Inferior parietal cortex (tissue), 1 donor: Measurements from ENCODE around the gene PTPRD.

ENCODE experiments used
- DNase-seq: peaks from one replicate; pipeline ENCODE4 v3.0.0-alpha.2; 2016; ENCODE audit errors: extremely low spot score

Gene PTPRD

DNA sequence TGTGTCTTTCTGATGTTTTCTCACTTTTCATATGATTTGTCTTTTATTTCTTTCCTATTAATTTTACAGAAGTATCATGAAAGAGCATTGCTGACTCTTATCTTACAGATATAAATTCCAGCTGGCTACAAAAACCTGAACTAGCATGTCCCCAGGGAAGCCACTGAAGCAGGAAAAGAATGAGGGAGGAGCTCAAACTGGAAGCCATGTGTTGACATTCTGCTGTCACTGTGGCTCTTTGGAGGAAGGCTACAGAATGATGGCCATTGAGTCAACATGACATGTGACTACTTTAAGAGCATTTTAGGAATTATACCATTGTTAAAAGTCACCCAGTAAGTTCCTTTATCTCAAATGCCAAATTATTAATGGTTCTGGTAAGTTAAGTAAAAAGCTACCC lies 2174.9 kb downstream of the PTPRD start:
- no peak for DNase-seq

DNA sequence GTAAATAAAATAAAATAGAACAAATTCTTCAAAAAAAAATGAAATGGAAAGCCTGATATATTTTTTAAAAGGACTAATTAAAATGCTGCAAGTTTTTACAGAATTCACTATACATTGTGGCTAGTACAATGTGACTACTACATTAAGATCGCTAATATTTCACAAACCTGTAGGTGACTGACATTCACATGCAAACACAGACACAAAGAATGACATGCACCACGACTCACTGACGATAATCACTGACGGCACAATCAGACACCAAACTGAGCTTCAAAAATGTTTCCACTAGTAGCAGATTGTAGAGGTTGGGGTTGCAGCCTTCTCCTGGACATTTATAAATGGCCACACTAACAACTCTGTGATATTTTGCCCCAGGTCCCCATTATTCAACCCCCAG lies 2175.5 kb downstream of the PTPRD start:
- no peak for DNase-seq

DNA sequence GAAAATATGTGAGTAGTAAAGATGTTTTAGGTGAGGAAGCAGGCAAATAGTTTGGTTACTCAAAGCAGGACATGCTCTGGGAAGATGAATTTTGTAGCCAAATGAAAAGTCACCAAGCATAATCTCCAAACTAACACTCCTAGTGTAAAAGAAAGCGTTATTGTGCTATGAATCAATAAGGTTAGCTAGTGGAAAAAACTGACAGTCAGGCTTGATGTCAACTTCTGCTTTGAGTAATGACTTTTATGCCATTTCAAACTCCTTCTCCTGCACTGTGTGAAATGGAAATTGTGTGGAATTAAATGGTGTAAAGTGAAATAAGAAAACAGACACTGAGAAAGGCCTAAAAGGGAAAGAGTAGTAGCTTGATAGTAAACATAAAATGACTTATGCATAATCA lies 2176.0 kb downstream of the PTPRD start:
- DNase-seq, result no peak

DNA sequence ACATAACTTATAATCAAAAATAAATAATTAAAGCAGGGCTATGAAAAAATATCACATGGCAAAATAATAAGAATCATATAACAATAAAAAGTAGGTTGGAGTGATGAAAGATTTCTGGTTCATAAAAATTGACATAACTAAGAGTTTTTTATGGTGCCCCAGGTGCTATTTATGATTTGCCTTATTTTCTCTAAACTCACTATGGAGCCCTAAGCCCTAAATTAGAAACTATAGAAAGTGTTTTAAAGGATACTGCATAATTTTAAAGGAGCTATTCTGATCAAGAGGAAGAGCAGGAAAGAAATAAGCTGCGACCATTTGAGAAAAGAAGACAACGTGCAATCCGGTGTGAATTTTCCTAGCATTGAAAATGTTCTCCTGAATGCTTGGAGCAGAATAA lies 2178.2 kb downstream of the PTPRD start:
- no peak for DNase-seq

DNA sequence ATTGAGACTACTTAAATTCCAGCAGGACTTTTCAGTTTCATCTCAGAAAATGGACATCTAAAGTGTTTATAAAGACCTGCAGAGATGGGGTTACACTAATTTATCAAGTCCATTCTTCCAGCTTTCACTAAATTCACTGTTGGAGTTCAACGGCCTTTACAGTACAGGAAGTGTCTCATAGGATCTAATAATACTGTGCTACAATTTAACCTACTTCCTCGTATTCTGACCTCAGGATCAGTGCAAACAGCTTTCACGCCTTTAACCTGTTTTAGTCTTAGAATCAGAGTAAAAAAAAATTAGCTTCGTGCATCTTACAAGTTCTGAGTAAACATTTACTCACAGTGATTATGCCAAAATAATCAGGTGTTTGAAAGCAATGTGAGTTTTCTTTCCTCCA lies 2180.6 kb downstream of the PTPRD start:
- DNase-seq, result no peak

DNA sequence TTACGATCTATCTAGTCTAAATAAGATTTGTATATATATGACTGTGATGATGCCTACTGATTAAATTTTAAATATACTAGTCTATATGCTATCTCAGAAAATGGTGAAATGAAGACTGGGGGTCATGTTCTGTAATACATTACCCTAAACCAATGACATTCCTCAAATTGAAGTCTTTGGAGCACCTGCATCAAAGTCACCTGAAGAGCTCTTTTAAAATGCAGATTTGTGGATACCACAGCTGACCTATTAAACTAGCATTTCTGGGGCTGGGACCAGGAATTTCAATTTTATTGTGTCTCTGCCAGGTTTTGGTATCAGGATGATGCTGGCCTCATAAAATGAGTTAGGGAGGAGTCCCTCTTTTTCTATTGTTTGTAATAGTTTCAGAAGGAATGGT lies 2181.3 kb downstream of the PTPRD start:
- no peak for DNase-seq

DNA sequence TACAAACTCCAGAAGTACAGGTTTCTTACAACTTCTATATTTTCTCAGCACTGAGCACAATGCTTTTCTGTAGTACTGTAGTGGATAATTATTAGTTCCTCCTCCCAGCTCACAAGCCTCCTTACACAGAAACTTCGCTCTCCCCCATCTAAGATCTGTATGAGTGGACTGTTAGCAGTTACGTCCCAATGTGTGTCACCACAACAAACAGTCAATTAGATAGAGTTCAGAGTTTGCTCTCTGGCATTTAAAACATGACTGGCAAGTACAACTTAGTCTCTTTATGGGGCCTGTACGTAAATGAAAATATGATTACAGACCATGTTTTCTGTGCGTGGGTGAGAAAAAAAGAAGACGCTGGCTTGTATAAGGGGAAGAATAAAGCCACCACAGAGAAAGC lies 2181.9 kb downstream of the PTPRD start:
- DNase-seq, result no peak

DNA sequence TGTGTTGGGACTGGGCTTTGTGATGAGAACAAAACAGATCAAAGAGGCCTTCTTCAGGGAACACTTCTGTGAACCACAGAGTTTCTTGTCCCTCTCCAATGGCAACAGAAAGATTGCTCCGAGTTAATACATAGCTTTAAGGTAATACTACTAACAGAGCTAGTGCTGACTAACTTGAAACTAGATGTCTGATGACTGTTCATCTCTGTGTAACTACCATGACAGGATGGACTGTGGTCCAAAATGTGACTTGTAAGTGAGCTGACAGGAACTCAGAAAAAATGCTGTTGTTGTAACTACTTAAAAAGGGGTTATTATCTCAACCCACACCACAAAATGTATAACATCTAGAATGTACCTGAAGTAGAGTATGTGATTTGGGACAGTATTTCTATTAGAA lies 2183.0 kb downstream of the PTPRD start:
- no peak for DNase-seq

DNA sequence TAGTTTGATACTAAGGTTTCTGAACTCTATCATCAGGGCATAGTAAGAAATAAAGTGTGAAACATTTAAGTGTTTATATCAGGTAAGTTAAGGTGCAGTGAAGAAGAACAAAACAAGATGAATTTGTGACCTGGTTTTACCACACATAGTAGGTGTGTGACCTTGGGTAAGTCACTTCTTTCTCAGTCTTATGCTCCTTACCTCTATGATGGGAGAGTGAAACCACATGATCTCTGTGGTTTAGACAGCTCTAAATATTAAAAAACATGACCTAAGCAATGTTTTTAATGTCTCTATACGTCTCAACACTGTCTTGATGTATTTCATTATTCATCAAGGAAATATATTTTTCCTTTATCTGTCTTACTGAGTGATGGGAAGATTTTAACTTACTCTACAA lies 2183.6 kb downstream of the PTPRD start:
- no peak for DNase-seq

DNA sequence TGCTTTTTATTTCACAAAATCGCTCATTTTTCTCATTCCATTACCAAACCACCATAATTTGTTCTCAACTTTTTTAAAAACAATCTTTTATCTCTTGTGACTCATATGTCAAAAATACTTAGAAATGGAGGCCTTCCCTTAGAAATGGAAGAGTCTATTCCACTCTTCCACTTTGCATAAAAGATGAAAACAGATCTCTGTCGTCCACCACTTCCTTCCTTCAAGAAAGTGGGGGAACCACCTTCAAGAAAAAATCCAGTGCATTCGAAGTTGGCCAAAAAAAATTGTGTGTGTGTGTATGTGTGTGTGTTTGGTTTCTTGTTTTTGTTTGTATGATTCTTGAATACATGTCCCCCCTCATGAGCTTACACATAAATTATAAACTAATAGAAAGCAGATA lies 2184.4 kb downstream of the PTPRD start:
- DNase-seq, result no peak

DNA sequence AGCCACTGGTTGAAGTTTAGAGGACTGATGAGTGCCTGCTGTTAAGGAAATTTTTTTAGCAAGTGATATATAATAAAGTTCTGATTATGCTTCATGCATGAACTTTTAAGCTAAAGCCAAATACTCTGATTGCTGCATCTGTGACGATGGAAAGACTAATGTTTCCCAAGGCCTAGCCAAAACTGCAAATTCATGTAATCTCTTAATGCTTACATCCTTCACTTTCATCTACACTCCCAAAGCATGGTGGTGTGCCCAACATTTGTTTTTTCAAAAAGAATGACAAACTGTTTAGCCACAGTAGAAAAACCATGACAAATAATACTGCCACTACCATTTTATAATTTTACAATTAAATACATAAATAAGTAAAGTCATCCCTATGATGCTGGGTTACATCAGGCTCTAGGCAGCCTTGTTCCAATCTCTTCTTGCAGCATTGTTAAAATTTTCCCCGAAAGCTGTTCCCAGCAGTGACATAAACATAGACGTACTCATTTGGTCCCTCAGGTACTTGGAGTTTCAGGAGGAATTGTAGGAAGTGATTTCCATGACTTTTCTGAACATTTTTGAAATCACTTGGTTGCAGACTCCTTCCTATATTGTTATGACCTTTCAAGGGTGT lies 2187.9 kb downstream of the PTPRD start:
- no peak for DNase-seq

DNA sequence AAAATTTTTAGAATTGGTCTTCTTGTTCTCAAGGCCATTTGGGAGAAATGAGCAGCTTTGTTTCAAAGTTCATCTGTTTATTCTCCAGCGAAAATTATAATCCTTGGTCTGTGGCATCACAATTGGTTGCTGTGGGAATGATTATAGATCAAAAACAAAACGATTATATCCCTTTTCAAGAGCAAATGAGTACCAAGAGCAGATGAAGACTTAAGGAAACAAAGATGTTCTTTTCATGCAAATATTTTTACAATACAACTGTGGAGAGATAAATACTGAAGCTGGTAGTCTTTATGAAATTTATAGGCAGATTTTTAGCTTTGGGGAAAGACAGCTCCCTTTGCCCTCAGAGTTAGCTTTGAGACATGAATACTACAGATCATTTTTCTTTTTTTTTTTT lies 2192.4 kb downstream of the PTPRD start:
- no peak for DNase-seq

DNA sequence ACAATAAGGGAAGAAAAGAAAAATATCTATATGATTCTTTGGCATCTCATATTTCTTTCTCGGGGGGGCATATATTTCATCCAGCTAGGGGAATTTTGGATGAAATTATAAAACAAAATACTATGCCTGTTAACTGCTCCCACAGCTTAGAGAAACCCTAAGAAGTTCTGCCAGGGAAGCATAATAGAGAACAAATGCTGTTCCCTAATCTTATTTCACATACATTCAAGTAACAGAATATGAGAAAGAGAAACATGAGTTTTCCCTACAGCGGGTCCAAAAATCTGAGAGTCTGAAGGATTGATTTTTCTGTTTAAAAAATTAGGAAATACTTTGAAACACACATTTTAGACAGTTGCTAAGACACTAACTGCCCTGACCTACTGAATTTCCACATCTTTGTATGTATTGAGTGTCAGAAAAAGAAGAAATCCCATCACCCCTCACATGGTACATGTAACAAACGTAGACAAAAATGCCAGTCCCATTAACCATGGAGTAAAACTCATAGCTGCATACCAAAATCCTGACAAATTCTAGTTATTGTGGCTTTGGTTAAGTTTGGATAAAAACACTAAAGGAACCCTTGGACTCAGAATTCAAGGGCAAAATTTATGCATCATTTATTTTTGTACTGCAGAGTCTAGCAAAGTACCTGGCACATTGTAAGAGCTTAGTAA lies 2193.1 kb downstream of the PTPRD start:
- no peak for DNase-seq

DNA sequence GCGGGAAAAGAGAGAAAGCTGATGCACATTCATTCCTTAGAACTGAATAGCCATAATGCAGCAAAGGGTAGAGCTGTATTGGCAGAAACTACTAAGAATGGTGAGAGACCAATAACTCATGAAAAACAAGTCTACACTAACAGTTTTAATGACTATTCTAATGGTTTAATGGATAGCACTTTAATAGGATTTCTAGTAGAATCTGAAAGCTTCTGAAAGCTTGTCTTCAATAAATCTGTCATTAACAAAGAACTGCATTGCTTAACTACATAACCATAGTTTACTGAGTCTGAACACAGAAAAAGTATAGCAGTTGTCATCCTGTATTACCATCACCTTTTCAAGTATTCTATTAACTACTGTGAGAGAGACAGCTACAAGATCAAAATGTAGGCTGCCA lies 2195.5 kb downstream of the PTPRD start:
- DNase-seq, result no peak

DNA sequence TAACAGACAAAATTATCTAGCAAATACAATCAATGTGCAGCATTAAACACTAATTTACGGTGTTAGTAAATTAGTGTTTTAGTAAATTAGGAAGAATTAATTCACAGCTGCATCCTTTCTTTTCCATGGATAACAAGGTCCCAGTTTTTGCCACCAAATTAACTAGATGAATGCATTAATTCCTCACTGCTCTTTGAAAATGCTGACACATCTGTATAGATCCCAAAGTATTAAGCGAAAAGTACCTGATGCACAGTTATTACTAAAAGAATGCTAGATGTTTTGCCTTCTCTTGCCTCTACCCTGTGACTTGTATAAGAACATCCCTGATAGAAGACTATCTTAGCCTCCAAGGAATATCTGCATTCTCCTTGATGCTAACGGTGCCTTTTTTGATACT lies 2200.5 kb downstream of the PTPRD start:
- DNase-seq, result no peak

DNA sequence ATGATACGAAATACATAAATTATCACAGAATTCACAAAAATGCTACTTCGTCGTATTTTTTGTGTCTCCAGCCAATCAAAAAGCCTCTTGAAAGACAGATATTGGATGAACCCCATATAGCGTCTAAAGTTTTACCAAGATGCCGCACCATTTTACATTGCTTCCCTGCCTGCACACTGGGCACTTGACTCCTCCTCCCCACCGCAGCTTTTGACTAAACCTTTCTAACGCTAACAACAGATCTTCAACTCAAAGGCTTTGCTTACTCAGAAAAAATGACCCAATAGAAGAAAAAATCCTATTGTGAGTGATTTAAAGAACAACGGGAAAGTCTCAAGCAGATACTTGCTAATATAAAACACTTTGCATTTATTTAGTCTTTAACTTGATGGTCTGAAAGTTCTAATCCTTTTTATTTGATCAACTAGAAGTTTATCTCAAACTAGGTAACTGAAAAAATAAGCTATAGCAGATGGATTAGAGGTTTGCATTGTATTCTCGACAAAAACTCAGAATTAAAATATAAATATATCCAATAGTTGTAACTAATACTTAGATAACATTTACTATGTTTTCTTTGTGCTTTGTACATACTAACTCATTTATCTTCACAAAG lies 2204.1 kb downstream of the PTPRD start:
- no peak for DNase-seq

DNA sequence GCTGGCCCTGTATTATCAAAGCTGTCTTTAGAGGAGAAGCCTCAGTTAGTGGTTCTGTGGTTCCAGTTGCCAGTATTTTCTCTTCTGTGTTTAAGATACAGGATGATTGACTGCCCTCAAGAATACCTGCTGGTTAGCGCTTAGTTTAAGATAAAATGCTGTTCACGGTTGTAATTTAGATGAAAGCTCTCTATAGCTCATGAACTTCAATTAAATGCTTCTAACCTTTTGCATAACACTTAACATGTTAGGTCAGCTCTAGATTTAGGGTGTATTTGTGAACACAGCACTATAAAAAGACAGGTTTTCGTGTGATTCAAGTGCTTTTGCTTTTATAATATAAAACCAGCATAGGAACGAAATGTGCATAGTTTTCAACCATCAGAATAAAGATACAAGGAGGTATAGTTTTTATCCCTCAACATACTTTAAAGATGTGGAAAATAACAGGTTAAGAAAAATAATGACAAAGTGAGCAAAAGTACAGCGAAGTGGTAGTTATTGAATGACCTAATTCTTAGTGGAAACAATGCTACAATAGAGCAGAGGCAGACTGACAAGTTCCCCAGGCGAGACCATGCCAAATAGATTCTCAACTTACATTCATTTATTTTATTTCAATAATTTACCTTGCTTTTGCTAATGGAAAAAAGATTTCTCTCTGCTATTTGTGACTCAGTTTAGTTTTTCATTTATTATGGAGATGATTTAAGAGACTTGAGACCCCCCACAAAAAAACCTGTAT lies 2210.7 kb downstream of the PTPRD start:
- DNase-seq, result no peak

DNA sequence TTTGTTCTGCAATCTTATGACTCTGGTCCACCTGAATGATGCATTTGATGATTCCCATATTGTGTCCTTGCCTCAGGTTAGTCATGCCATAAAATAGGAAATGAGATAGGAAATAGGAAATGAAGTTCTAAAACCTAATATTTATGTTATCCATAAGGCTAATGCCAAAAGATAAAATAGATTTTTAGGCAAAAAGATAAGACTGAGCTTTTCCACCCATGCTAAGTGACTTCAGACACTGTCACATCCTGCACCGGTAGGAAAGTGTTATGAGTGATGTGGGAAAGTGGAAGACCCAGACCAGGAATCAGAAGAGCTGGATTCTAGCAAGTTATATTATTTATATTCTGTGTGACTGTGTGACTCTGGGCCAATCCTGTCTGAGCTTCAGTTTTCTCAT lies 2212.4 kb downstream of the PTPRD start:
- DNase-seq, result no peak

DNA sequence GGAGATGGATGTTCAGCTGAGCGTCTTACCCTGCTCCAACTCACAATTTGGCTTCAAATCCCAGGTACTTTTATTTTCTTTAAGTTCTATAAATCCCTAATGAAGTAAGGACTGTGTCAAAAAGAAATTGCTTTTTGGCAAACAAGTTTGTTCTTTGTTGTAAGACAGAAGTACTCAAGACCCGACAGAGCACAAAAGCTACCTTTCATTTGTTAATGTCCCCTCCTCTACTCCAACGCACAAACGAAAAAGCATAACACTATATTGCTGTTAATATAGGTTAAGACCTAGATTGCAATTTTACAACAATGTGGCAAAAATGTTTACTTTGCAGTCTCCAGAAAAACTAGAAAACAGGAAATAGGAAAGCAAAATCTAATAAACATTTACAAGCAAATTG lies 2217.8 kb downstream of the PTPRD start:
- no peak for DNase-seq

DNA sequence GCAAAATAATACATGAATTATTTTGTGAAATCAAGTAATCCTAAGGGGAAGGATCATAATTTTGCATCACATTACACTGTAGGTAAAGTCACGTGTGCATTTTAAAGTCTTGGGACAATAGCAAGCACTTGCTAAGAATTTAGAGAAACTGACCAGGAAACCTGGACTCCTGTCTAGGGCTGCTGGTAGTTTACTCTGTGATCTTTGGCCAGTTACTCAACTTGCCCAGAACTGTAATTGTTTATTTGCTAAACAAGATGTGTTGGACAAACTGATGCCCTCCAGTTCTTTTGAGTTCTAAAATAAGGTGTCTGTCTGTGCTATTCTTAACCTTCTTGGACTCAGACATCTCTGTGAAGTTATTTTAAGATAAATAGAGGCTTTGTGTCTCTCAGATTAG lies 2218.5 kb downstream of the PTPRD start:
- DNase-seq, result no peak

DNA sequence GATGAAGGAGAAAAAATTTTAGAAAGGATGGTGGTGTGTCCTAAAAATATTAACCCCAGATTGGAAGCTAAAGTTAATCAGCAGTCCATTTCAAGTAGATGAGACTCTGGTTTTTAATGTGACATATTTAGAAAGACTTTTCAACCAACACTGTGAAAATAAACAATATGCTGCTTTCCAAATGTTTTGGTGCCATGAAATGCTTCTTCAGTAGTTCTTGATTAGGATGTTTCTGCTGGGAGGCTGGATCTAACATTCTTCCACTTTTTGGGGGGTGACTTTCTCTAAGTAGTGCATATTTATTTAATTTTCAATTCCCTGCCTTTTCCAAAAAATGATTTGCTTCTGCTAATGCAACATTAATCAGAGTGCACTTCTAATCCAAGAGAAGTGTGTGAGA lies 2219.9 kb downstream of the PTPRD start:
- no peak for DNase-seq

DNA sequence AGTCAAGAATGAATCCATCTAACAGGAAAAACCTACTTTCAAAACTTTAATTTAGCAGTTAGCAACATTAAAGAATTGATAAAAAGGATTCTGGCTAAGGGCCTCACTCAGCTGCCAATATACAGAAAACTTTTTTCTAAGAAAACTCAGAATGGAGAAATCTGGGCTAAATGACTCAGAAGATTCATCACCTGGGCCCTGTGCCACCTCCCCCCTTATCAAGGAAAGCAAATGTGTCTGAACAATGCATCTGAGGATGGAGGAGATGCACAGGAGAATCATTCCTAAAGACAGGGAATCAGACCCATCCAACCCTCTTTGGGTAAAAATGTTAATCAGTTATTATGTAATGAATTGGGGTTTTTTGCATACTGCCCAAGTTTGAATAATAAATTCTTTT lies 2221.2 kb downstream of the PTPRD start:
- DNase-seq, result no peak

DNA sequence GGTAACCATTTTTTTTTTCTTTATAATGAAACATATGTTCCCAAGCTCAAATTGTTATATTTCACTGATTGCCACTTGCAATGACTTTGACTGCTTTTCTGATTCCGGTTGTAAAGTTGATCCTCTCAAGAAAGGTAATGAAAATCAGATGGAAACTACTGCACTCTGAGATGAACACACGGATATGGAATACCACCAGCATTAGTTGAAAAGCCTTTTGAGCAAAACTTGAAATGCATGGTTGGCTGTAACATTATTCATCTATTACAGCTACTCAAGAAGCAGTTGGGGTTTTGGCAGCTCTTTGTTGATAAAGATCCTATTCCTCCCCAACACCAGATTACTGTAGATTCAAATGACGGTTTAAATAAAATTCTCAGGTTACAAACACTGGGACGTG lies 2221.7 kb downstream of the PTPRD start:
- DNase-seq, result no peak
